Peyer's patch (tissue), 4 donors: ENCODE measurements around the gene CTBP2.

Source experiments
- POLR2A ChIP-seq, 2 donors: fragments of 450-650 bp; IDR thresholded peaks; one replicate each; pipeline ENCODE4 v1.5.1; 2017; ENCODE audit warnings: antibody characterized with exemption in 2 of 2, mild to moderate bottlenecking in 2 of 2, moderate library complexity in 2 of 2
- TF ChIP-seq, protein P1 (sequence below), 6 experiments: fragments of 450-650 bp in 4 of 6; fragments of 200-600 bp in 2 of 6; sonication (generic) in 1 of 6; IDR thresholded peaks; one replicate each; pipeline ENCODE4 v1.5.1; 2017 to 2019; ENCODE audit warnings: antibody characterized with exemption in 6 of 6, mild to moderate bottlenecking in 3 of 6, moderate library complexity in 1 of 6

- no peak for TF ChIP-seq POLR2A (IDR thresholded peaks at IDR 0.05)
- TF ChIP-seq, protein P1, sequence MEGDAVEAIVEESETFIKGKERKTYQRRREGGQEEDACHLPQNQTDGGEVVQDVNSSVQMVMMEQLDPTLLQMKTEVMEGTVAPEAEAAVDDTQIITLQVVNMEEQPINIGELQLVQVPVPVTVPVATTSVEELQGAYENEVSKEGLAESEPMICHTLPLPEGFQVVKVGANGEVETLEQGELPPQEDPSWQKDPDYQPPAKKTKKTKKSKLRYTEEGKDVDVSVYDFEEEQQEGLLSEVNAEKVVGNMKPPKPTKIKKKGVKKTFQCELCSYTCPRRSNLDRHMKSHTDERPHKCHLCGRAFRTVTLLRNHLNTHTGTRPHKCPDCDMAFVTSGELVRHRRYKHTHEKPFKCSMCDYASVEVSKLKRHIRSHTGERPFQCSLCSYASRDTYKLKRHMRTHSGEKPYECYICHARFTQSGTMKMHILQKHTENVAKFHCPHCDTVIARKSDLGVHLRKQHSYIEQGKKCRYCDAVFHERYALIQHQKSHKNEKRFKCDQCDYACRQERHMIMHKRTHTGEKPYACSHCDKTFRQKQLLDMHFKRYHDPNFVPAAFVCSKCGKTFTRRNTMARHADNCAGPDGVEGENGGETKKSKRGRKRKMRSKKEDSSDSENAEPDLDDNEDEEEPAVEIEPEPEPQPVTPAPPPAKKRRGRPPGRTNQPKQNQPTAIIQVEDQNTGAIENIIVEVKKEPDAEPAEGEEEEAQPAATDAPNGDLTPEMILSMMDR (IDR thresholded peaks at IDR 0.05), result no peak
Observed at GRCh38 chr10:125172694-125173093, 12.3 kb upstream of the CTBP2 start.
